Type B pancreatic cell (in vitro differentiated cells): ENCODE results near the gene CSAD. TPM values are rescaled to one million over a fixed set of nuclear protein-coding genes. Genes with fewer than 3 reads are reported as not detected.

Experiments used
- DNase-seq: peaks from one replicate; pipeline ENCODE4 v3.0.0; 2021; ENCODE audit warnings: mixed read lengths; ENCODE audit not compliant: unreplicated experiment; ENCODE audit errors: extremely low spot score
- H3K27ac Mint-ChIP-seq: 2 replicates; pipeline ENCODE4 v1.8.0; 2021; ENCODE audit warnings: mild to moderate bottlenecking, mixed read lengths
- H3K27me3 Mint-ChIP-seq: 2 replicates; pipeline ENCODE4 v1.8.0; 2021; ENCODE audit warnings: mixed read lengths
- H3K36me3 Mint-ChIP-seq: 2 replicates; pipeline ENCODE4 v1.8.0; 2021; ENCODE audit warnings: mixed read lengths
- H3K4me1 Mint-ChIP-seq: one replicate; pipeline ENCODE4 v1.8.0; 2021; ENCODE audit warnings: mixed read lengths; ENCODE audit not compliant: unreplicated experiment
- H3K4me3 Mint-ChIP-seq: 2 replicates; pipeline ENCODE4 v1.8.0; 2021; ENCODE audit warnings: mild to moderate bottlenecking, mixed read lengths
- H3K9me3 Mint-ChIP-seq: 2 replicates; pipeline ENCODE4 v1.8.0; 2021; ENCODE audit warnings: mixed read lengths
- total RNA-seq: library from RNA; stranded (reverse); gene quantifications from 2 replicates; pipeline ENCODE4 v1.2.1, GENCODE V29; 2021; ENCODE audit warnings: low replicate concordance
- TF ChIP-seq, protein P1 (sequence below): fragments of 200-600 bp; sonication (generic); conservative IDR thresholded peaks from 2 replicates; pipeline ENCODE4 v1.5.0; 2021; ENCODE audit warnings: antibody characterized with exemption, mild to moderate bottlenecking

The CSAD gene
- total RNA-seq, 1 donor from 2014 or later, result 49.3 TPM

DNA sequence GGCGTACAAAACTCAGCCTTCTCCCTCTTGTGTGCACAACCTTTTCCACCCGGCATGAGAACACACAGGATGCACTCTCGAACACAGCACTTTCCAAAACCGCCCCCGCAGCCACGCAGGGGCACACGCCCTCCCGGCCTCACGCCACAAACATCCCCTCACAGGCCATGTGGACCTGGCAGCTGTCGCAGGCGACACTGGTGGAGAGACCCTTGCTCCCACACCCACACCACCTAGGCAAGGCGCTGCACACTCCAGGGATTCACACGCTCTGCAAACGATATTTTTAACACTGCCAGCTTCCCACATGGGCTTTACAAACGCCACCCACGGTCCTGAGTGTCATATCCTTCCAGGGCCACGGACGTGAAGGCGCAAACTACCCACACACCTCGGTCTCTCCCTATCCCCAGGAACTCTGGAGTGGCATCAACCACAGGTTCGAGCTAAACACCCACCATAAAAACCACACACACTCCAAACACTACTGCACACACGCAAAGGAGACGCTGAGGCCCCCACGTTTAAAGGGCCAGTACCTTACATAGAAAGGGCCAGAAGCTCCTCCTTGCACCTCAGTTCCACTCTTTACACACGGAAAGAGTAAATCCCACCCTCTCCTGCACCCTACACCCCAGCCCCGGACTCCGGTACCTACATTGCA lies 38.7 kb upstream of the CSAD start:
- peaks cover 48% of the 10 kb centered on the region for H3K4me1 Mint-ChIP-seq
- H3K4me3 Mint-ChIP-seq, result peak overlapping the region; percentile 96
- H3K27ac Mint-ChIP-seq, result peak overlapping the region; percentile 95
- peaks cover 9% of the 10 kb centered on the region for H3K27me3 Mint-ChIP-seq
- DNase-seq, result no peak
- TF ChIP-seq, protein P1, sequence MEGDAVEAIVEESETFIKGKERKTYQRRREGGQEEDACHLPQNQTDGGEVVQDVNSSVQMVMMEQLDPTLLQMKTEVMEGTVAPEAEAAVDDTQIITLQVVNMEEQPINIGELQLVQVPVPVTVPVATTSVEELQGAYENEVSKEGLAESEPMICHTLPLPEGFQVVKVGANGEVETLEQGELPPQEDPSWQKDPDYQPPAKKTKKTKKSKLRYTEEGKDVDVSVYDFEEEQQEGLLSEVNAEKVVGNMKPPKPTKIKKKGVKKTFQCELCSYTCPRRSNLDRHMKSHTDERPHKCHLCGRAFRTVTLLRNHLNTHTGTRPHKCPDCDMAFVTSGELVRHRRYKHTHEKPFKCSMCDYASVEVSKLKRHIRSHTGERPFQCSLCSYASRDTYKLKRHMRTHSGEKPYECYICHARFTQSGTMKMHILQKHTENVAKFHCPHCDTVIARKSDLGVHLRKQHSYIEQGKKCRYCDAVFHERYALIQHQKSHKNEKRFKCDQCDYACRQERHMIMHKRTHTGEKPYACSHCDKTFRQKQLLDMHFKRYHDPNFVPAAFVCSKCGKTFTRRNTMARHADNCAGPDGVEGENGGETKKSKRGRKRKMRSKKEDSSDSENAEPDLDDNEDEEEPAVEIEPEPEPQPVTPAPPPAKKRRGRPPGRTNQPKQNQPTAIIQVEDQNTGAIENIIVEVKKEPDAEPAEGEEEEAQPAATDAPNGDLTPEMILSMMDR, result no peak
- H3K36me3 Mint-ChIP-seq, result no peaks in the 10 kb centered on the region
- H3K9me3 Mint-ChIP-seq, result no peaks in the 10 kb centered on the region

DNA sequence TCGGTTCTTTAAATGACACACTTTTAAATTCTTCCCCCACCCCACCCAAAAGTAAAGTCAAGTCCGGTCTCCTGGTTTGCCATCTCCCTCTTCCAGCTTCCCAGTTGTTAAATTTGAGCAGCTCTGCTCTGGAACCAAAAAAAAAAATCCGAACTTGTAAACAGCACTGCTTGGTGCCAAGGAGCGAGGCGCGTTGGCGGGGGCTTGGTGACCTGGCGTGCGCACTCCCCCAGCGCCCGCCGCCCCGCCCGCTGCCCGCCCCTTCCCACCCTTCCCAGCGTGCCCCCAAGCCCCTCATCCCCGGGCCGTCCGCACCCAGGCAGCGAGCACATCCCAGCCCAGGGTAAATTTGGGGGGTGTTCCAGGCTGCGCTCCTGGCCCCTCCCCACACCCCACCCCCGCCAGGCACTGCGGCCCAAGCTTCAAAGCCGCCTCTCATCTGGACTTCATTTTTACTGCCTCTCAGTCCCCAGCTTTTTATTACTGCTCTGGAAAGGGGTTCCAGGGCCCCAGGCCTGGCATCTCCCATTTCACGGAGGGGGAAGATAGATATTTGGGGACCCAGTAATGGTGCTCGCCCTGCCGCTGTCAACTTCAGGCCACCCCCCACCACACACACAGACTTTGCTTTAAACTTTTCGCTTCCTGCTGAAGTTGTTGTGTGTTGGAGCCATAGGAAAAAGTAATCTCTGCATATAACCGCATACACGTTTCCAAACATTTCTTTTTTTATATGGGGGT lies 38.0 kb upstream of the CSAD start:
- Mint-ChIP-seq H3K9me3 (no peaks in the 10 kb centered on the region), H3K4me3 (peak overlapping the region; percentile 96), H3K27ac (peak overlapping the region; percentile 95), H3K36me3 (peaks cover 2% of the 10 kb centered on the region), H3K27me3 (peaks cover 9% of the 10 kb centered on the region), H3K4me1 (peaks cover 43% of the 10 kb centered on the region)
- no peak for DNase-seq
- TF ChIP-seq, protein P1, result no peak

DNA sequence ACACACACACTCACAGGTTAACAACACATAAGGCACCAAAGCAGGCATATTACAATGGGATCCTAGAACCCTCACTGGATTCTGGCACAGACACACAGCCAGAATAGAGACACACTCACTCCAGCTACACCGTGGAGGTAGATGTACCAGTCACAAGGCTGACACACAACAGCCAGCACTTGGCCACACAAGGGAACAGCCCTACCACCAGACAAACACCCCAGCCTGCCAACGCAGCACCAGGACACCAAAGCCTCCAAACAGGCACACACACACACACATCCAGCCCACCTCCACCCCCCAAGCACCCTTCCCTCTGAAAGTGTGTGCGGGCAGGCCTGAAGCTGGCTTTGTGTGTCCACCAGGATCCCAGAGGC lies 37.2 kb upstream of the CSAD start:
- DNase-seq, result no peak
- H3K4me1 Mint-ChIP-seq, result peaks cover 48% of the 10 kb centered on the region
- H3K27ac Mint-ChIP-seq, result peak overlapping the region; percentile 95
- H3K36me3 Mint-ChIP-seq, result peaks cover 7% of the 10 kb centered on the region
- TF ChIP-seq, protein P1, result no peak
- H3K27me3 Mint-ChIP-seq, result peaks cover 9% of the 10 kb centered on the region
- H3K9me3 Mint-ChIP-seq, result no peaks in the 10 kb centered on the region
- peak overlapping the region; percentile 91 for H3K4me3 Mint-ChIP-seq

DNA sequence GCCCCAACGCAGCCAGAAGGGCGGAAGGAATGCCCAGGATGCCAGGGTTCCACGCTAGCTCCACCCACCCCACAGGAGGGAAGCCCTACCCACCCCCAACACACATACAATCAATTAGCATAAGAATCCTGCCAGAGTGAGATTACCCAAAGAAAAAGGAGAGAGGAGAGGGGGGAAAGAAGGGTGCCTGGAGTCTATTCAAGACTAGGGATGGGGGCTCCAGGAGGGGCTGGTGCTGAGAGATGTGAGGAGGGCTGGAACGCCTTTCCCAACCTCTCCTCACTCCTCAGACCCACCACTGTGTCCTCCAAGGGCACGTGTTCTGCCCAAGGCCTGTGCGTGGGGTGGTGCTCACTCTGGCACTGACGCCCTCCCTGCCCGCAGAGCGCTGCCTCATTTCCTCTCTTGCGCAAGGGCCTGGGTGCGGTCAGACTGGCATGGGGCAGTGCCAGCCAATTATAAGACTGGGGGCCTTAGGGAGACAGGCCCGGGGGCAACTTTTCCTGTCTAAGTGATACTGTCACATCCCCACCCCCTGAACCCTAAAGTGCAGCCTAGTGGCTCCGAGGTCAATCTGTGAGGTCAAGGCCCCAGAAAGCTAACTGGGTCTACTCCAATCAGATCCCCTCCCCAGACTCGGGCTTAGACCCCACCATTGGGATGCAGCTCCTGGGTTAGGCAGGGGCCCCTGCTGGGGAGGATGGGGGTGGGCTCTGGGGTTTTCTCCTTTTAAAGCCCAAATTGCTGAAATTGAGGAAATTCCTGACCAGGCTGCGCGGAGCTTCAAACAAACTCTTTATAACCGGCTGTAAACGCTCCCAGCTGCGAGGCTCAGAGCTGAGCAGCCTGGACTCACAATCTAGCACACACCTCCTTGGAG lies 36.6 kb upstream of the CSAD start:
- Mint-ChIP-seq H3K36me3 (peaks cover 7% of the 10 kb centered on the region), H3K4me1 (peaks cover 46% of the 10 kb centered on the region), H3K27ac (peak overlapping the region; percentile 95), H3K4me3 (peak overlapping the region; percentile 91), H3K27me3 (peaks cover 9% of the 10 kb centered on the region), H3K9me3 (no peaks in the 10 kb centered on the region)
- TF ChIP-seq, protein P1, result no peak
- DNase-seq, result no peak

GRCh38 chr12:53215497-53215896 lies 34.8 kb upstream of the CSAD start:
- Mint-ChIP-seq H3K9me3 (no peaks in the 10 kb centered on the region), H3K27ac (no peak overlapping the region), H3K27me3 (peaks cover 9% of the 10 kb centered on the region), H3K4me1 (peaks cover 42% of the 10 kb centered on the region), H3K36me3 (peaks cover 7% of the 10 kb centered on the region), H3K4me3 (peak overlapping the region; percentile 91)
- TF ChIP-seq, protein P1, result no peak
- DNase-seq, result no peak
